DND-41 (cell line): ENCODE results near the gene ZSWIM6.

Experiments used
- CTCF ChIP-seq: IDR thresholded peaks from 2 replicates; pipeline ENCODE4 v1.5.1; 2012; ENCODE audit warnings: borderline replicate concordance, low read length, moderate library complexity, mild to moderate bottlenecking; ENCODE audit not compliant: poor library complexity, severe bottlenecking; ENCODE audit errors: extremely low read depth
- EZH2 ChIP-seq: IDR thresholded peaks from 3 replicates; pipeline ENCODE4 v1.6.1; 2012; ENCODE audit warnings: borderline replicate concordance, low read depth, mild to moderate bottlenecking, moderate library complexity, low read length, inconsistent platforms; ENCODE audit not compliant: severe bottlenecking

- TF ChIP-seq CTCF (no peak), EZH2 (no peak)
These were observed 21.2 kb downstream of the ZSWIM6 start for GRCh38 chr5:61353293-61353692.
